ENCODE data around the gene PKIG. TPM values are rescaled to one million over a fixed set of nuclear protein-coding genes. Genes with fewer than 3 reads are reported as not detected.

Gene PKIG
- polyA plus RNA-seq, 3 donors = 0.67 to 1.4 (median 0.84) TPM

- H3K4me1 ChIP-seq (ENCODE audit: control insufficient read depth in 1 of 2, insufficient read depth in 2 of 2, low read length in 2 of 2) = peaks cover 17 to 24% of the 10 kb centered on the region in 2 donors
- DNase-seq = peak; percentile 88 to 97 (median 93)
- Mint-ChIP-seq H3K27me3 (ENCODE audit: low read depth in 3 of 3) (peaks cover 0 to 3% (median 0%) of the 10 kb centered on the region in 3 donors), H3K27ac (peak overlapping the region; percentile 81 to 94 (median 90)), H3K36me3 (no peaks in the 10 kb centered on the region), H3K4me3 (peak overlapping the region; percentile 28 to 64), H3K9me3 (peaks cover 10 to 20% (median 15%) of the 10 kb centered on the region in 7 donors), H3K4me1 (peaks cover 28% of the 10 kb centered on the region)
- H3K4me3 ChIP-seq (replicated peaks in 1 of 3; ENCODE audit: low read depth in 2 of 3, low read length in 3 of 3) = peak overlapping the region in 1 of 3 experiments; percentile 38
- no peaks in the 10 kb centered on the region for H3K36me3 ChIP-seq (replicated peaks in 1 of 2; ENCODE audit: control insufficient read depth in 1 of 2, insufficient read depth in 2 of 2, low read length in 2 of 2)
- no peaks in the 10 kb centered on the region for H4K20me1 ChIP-seq (ENCODE audit: insufficient read depth, low read length)
- peak overlapping the region; percentile 67 to 87 for H3K27ac ChIP-seq (ENCODE audit: low read depth in 1 of 2, low read length in 2 of 2)
- H3K4me2 ChIP-seq (replicated peaks; ENCODE audit: extremely low read depth, low read length, poor library complexity, severe bottlenecking) = peak overlapping the region; percentile 52
- no peaks in the 10 kb centered on the region for H3K79me2 ChIP-seq (ENCODE audit: insufficient read depth, low read length)
- no CpG with 5 or more reads among the region's 3 CpGs for WGBS (ENCODE audit: insufficient coverage)
- TF ChIP-seq, protein P1, sequence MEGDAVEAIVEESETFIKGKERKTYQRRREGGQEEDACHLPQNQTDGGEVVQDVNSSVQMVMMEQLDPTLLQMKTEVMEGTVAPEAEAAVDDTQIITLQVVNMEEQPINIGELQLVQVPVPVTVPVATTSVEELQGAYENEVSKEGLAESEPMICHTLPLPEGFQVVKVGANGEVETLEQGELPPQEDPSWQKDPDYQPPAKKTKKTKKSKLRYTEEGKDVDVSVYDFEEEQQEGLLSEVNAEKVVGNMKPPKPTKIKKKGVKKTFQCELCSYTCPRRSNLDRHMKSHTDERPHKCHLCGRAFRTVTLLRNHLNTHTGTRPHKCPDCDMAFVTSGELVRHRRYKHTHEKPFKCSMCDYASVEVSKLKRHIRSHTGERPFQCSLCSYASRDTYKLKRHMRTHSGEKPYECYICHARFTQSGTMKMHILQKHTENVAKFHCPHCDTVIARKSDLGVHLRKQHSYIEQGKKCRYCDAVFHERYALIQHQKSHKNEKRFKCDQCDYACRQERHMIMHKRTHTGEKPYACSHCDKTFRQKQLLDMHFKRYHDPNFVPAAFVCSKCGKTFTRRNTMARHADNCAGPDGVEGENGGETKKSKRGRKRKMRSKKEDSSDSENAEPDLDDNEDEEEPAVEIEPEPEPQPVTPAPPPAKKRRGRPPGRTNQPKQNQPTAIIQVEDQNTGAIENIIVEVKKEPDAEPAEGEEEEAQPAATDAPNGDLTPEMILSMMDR (IDR thresholded peaks at IDR 0.05) = no peak
- intact Hi-C loops (cut with micrococcal nuclease) = loop anchor here in 1 of 2 donors (10.0 kb wide), 1 partner anchor 89 kb away; no protein-coding TSS in a partner anchor
- no peaks in the 10 kb centered on the region for H3K27me3 ChIP-seq (ENCODE audit: control insufficient read depth in 2 of 2, insufficient read depth in 2 of 2, low read length in 2 of 2)
- H2AFZ ChIP-seq (ENCODE audit: insufficient read depth, low read depth, low read length, poor library complexity, severe bottlenecking) = no peak overlapping the region
- H3K9ac ChIP-seq (ENCODE audit: insufficient read depth, low read length, poor library complexity, severe bottlenecking) = peak overlapping the region; percentile 36
- H3K9me3 ChIP-seq (replicated peaks in 1 of 2; ENCODE audit: control insufficient read depth in 1 of 2, insufficient read depth in 1 of 2, low read length in 2 of 2) = peaks cover 0 to 14% of the 10 kb centered on the region in 2 donors
These were observed 81.8 kb downstream of the PKIG start for GRCh38 chr20:44664131-44664530.

DNA sequence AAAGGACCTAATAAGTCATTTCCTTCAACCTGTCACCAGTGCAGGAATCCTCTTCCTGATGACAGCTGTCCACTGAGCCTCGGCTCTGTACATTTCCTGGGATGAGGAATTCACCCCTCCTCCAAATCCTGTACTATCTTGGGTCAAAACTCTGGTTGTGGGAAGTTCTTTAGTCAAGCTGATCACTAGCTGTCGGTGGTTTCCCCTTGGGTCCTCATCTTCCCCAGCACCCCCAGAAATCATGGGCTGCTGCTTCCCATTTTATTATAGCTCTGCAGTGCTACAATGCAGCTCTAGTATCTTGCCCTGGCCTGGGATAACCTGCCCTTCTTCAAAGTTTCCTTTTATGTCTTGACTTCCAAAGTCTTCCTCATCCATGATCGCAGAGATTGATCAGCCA is 83.7 kb downstream of the PKIG start:
- Histone ChIP-seq H4K20me1 (ENCODE audit: insufficient read depth, low read length) (no peaks in the 10 kb centered on the region), H2AFZ (ENCODE audit: insufficient read depth, low read depth, low read length, poor library complexity, severe bottlenecking) (peak overlapping the region; percentile 40), H3K27me3 (ENCODE audit: control insufficient read depth in 2 of 2, insufficient read depth in 2 of 2, low read length in 2 of 2) (no peaks in the 10 kb centered on the region), H3K4me3 (replicated peaks in 1 of 3; ENCODE audit: low read depth in 2 of 3, low read length in 3 of 3) (no peak overlapping the region), H3K9me3 (replicated peaks in 1 of 2; ENCODE audit: control insufficient read depth in 1 of 2, insufficient read depth in 1 of 2, low read length in 2 of 2) (no peaks in the 10 kb centered on the region), H3K4me2 (replicated peaks; ENCODE audit: extremely low read depth, low read length, poor library complexity, severe bottlenecking) (no peak overlapping the region), H3K9ac (ENCODE audit: insufficient read depth, low read length, poor library complexity, severe bottlenecking) (no peak overlapping the region), H3K36me3 (replicated peaks in 1 of 2; ENCODE audit: control insufficient read depth in 1 of 2, insufficient read depth in 2 of 2, low read length in 2 of 2) (no peaks in the 10 kb centered on the region), H3K4me1 (ENCODE audit: control insufficient read depth in 1 of 2, insufficient read depth in 2 of 2, low read length in 2 of 2) (peaks cover 17 to 24% of the 10 kb centered on the region in 2 donors), H3K27ac (ENCODE audit: low read depth in 1 of 2, low read length in 2 of 2) (no peak overlapping the region), H3K79me2 (ENCODE audit: insufficient read depth, low read length) (no peaks in the 10 kb centered on the region)
- Mint-ChIP-seq H3K4me1 (peaks cover 26% of the 10 kb centered on the region), H3K27me3 (ENCODE audit: low read depth in 3 of 3) (no peaks in the 10 kb centered on the region), H3K4me3 (no peak overlapping the region), H3K9me3 (peaks cover 0 to 3% (median 0%) of the 10 kb centered on the region in 7 donors), H3K36me3 (no peaks in the 10 kb centered on the region), H3K27ac (no peak overlapping the region)
- peak in 1 of 3 donors; percentile 61 for DNase-seq
- whole genome bisulfite sequencing (ENCODE audit: insufficient coverage) = 0% methylated on average over 1 of the region's 3 CpGs
- intact Hi-C loops (cut with micrococcal nuclease) = loop anchor here in 1 of 2 donors (10.0 kb wide), 1 partner anchor 91 kb away; no protein-coding TSS in a partner anchor
- TF ChIP-seq, protein P1 (IDR thresholded peaks at IDR 0.05) = no peak

Other genes with a start within 250 kb of the PKIG start
- gene R3HDML, start 245.5 kb upstream of the PKIG start, polyA plus RNA-seq = not detected
- not detected for gene HNF4A, start 226.9 kb upstream of the PKIG start, polyA plus RNA-seq
- gene TTPAL, start 106.7 kb upstream of the PKIG start, polyA plus RNA-seq = 1 to 10 TPM; 1.5 to 4.9 (median 3.0) TPM
- gene SERINC3, start 60.5 kb upstream of the PKIG start, polyA plus RNA-seq = 100 to 1,000 TPM in 2 of 3 donors, 10 to 100 TPM in 1; 49.8 to 194 (median 157) TPM
- 10 to 100 TPM; 11.1 to 17.2 (median 15.6) TPM for gene ADA, start 69.1 kb downstream of the PKIG start, polyA plus RNA-seq
- gene CCN5, start 132.8 kb downstream of the PKIG start, polyA plus RNA-seq = not detected
- under 1 TPM in 1 of 3 donors, not detected in 2; 0.03 TPM for gene KCNK15, start 163.3 kb downstream of the PKIG start, polyA plus RNA-seq
- gene RIMS4, start 228.0 kb downstream of the PKIG start, polyA plus RNA-seq = not detected